ENCODE measurements around the gene GTF2IRD1. TPM values are rescaled to one million over a fixed set of nuclear protein-coding genes. Genes with fewer than 3 reads are reported as not detected.

The GTF2IRD1 gene
- total and polyA plus RNA-seq, 2 of the 4 experiments (the other 2 are of a cell fraction): 4.1 to 21.9 TPM

DNA sequence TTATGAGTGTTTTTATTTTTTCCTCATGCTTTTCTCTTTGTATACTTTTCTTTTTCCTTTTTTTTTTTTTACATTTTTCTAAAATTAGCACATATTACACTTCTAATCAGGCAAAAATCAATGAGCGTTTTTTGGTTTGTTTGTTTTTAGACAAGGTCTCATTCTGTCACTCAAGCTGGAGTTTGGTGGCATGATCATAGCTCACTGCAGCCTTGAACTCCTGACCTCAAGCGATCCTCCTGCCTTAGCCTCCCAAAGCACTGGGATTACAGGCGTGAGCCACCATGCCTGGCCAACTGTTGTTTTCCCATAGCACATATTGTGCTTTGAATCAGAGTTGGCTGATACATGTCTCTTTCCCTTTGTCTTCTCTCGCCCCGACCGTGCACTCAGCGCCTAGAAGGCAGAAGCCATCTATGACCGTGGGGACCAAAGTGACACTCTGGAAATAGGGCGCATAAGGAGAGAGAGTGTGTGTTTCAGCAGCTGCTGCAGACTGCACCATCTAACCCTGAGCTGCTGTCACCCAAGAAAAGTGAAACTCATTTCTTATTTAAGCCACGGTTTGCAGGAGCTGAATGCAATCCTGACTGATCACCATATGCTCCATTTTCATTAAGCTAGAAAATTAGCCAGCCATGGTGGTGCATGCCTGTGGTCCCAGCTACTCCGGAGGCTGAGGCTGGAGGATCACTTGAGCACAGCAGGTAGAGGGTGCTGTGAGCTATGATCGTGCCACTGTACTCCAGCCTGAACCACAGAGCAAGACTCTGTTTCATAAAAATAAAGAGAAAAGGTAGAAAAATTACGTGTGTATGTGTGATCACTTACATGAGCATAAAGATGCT is 162.5 kb downstream of the GTF2IRD1 start (continued):
- TF ChIP-seq, protein P1, sequence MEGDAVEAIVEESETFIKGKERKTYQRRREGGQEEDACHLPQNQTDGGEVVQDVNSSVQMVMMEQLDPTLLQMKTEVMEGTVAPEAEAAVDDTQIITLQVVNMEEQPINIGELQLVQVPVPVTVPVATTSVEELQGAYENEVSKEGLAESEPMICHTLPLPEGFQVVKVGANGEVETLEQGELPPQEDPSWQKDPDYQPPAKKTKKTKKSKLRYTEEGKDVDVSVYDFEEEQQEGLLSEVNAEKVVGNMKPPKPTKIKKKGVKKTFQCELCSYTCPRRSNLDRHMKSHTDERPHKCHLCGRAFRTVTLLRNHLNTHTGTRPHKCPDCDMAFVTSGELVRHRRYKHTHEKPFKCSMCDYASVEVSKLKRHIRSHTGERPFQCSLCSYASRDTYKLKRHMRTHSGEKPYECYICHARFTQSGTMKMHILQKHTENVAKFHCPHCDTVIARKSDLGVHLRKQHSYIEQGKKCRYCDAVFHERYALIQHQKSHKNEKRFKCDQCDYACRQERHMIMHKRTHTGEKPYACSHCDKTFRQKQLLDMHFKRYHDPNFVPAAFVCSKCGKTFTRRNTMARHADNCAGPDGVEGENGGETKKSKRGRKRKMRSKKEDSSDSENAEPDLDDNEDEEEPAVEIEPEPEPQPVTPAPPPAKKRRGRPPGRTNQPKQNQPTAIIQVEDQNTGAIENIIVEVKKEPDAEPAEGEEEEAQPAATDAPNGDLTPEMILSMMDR (conservative IDR thresholded peaks at IDR 0.05; ENCODE audit: low read depth, low read length): no peak

DNA sequence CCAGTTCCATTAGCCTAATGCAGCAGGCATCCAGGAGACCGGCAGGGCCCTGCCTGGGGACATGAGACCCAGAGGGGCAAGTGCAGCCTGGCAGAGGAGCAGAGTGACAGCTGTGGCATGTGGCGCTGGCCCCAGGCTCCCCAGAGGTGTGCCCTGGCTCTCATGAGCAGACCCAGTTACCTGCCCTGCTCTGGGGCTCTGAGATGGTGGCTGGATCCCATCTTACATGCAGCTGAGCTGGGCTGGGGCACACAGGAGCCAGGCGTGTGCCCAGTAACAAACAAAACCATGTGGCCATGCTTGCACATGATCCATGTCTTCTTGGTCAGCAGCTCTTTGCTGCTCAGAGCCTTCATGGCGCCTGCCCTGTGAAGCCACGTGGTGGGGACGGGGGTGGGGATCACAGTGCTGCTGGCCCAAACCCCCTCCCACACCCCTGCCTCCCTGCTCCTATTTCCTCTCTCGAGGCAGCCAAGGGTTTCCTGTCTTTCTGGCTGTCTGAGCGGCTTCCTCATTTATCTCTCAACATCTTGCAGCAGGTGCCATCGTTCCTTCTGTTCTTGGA is 163.6 kb downstream of the GTF2IRD1 start:
- WGBS, 2 experiments (ENCODE audit: extremely low coverage in 2 of 2, insufficient read length in 1 of 2): 77% methylated on average over 5 of the region's 9 CpGs; no CpG with 5 or more reads in 1 of the 2 experiments
- H2BK15ac ChIP-seq (ENCODE audit: low read depth, low read length): no peak overlapping the region
- no peak overlapping the region for H2AK5ac ChIP-seq (ENCODE audit: low read depth, low read length)
- H3K18ac ChIP-seq (ENCODE audit: low read depth, low read length): no peak overlapping the region
- H2BK20ac ChIP-seq (ENCODE audit: low read depth, low read length): no peak overlapping the region
- in situ Hi-C loops (cut with MboI; ENCODE audit: low sequenced_read_pairs) (no loop called here), dilution Hi-C loops (cut with HindIII; ENCODE audit: low sequenced_read_pairs, unreplicated experiment) (no loop called here), intact Hi-C loops (cut with micrococcal nuclease) (loop anchor here (5.0 kb wide), 1 partner anchor 35 kb away; no protein-coding TSS in a partner anchor)
- ATAC-seq (ENCODE audit: low read depth): no peak
- DNase-seq: no peak
- H3K4me1 ChIP-seq (ENCODE audit: control insufficient read depth, insufficient read depth, low read length): no peaks in the 10 kb centered on the region; the same call in 1 of the 2 replicates
- H3K36me3 ChIP-seq (ENCODE audit: control insufficient read depth, insufficient read depth, low read length): no peaks in the 10 kb centered on the region
- no TSS peak for BruUV-seq (replicated peaks)
- no peaks in the 10 kb centered on the region for H3K9me1 ChIP-seq (ENCODE audit: insufficient read depth, low read length)
- no peaks in the 10 kb centered on the region for H3K79me1 ChIP-seq (ENCODE audit: low read depth in 1 of 2, low read length in 2 of 2)
- H3K4ac ChIP-seq (ENCODE audit: low read depth, low read length): no peak overlapping the region
- H3K27me3 ChIP-seq (ENCODE audit: control insufficient read depth, insufficient read depth, low read length): no peaks in the 10 kb centered on the region
- ChIA-PET POLR2A (ENCODE audit: unreplicated experiment) (no interaction called here), CTCF (no interaction called here)
- no peaks in the 10 kb centered on the region for H3K9me3 ChIP-seq (ENCODE audit: control insufficient read depth, insufficient read depth, low read length)
- no peak overlapping the region for H3K27ac ChIP-seq (ENCODE audit: insufficient read depth, low read length)
- H3K9ac ChIP-seq (ENCODE audit: low read depth, low read length): no peak overlapping the region
- H2AFZ ChIP-seq (replicated peaks; ENCODE audit: low read length, poor library complexity): peak overlapping the region; percentile 80
- H2BK120ac ChIP-seq (ENCODE audit: low read depth, low read length): no peak overlapping the region
- H4K91ac ChIP-seq (ENCODE audit: insufficient read depth, low read depth, low read length): no peak overlapping the region
- H3K23ac ChIP-seq (ENCODE audit: low read depth, low read length): no peak overlapping the region; the same call in 1 of the 2 replicates
- no peak overlapping the region for H3K4me2 ChIP-seq (ENCODE audit: low read depth, low read length)
- H3K4me3 ChIP-seq (ENCODE audit: insufficient read depth, low read depth, low read length): no peak overlapping the region
- H4K8ac ChIP-seq (ENCODE audit: low read depth in 2 of 2, low read length in 2 of 2): no peak overlapping the region
- no peaks in the 10 kb centered on the region for H4K20me1 ChIP-seq (ENCODE audit: insufficient read depth, low read length)
- no peak overlapping the region for H2BK5ac ChIP-seq (ENCODE audit: low read depth, low read length, poor library complexity, severe bottlenecking)
- no peak overlapping the region for H3K56ac ChIP-seq (ENCODE audit: extremely low read depth, insufficient read depth, low read length)
- no peak overlapping the region for H2AK9ac ChIP-seq (replicated peaks; ENCODE audit: low read depth, low read length, poor library complexity)
- no peak overlapping the region for H4K5ac ChIP-seq (ENCODE audit: low read depth, low read length)
- no peak overlapping the region for H3K14ac ChIP-seq (replicated peaks; ENCODE audit: low read depth, low read length)
- TF ChIP-seq CHD1 (IDR thresholded peaks at IDR 0.05; ENCODE audit: low read depth, low read length) (no peak), POLR2A (IDR thresholded peaks at IDR 0.05; ENCODE audit: low read depth, low read length) (no peak), SMC3 (IDR thresholded peaks at IDR 0.05; ENCODE audit: low read depth, low read length) (no peak), FOS (IDR thresholded peaks at IDR 0.05; ENCODE audit: low read depth, low read length) (no peak), MAZ (IDR thresholded peaks at IDR 0.05; ENCODE audit: borderline replicate concordance, low read depth, low read length) (no peak), BHLHE40 (IDR thresholded peaks at IDR 0.05; ENCODE audit: low read depth, low read length) (no peak), MXI1 (IDR thresholded peaks at IDR 0.05; ENCODE audit: borderline replicate concordance, low read depth, low read length) (no peak), MAFK (IDR thresholded peaks at IDR 0.05; ENCODE audit: low read depth, low read length) (no peak), NFE2L2 (IDR thresholded peaks at IDR 0.05; ENCODE audit: low read depth, low read length) (no peak), RCOR1 (IDR thresholded peaks at IDR 0.05; ENCODE audit: insufficient replicate concordance, low read length) (no peak), RAD21 (IDR thresholded peaks at IDR 0.05; ENCODE audit: low read length) (no peak), CEBPB (IDR thresholded peaks at IDR 0.05; ENCODE audit: low read depth, low read length) (no peak)
- TF ChIP-seq, protein P2, sequence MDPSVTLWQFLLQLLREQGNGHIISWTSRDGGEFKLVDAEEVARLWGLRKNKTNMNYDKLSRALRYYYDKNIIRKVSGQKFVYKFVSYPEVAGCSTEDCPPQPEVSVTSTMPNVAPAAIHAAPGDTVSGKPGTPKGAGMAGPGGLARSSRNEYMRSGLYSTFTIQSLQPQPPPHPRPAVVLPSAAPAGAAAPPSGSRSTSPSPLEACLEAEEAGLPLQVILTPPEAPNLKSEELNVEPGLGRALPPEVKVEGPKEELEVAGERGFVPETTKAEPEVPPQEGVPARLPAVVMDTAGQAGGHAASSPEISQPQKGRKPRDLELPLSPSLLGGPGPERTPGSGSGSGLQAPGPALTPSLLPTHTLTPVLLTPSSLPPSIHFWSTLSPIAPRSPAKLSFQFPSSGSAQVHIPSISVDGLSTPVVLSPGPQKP (IDR thresholded peaks at IDR 0.05; ENCODE audit: borderline replicate concordance, low read depth, low read length): no peak

All from IMR-90 (cell line).